ACC112 (cell line): ENCODE measurements around the gene FGD4.

Source experiments
- H2AFZ ChIP-seq: fragments of 200-600 bp; sonication (generic); one replicate; pipeline ENCODE4 v1.6.0; 2017; ENCODE audit warnings: antibody characterized with exemption, low read length; ENCODE audit not compliant: unreplicated experiment
- H3K27ac ChIP-seq: fragments of 200-600 bp; sonication (generic); 2 replicates; pipeline ENCODE4 v1.5.1; 2014; ENCODE audit warnings: low read depth, mild to moderate bottlenecking, antibody characterized with exemption, low read length, moderate library complexity
- H3K27me3 ChIP-seq: fragments of 200-600 bp; sonication (generic); 2 replicates; pipeline ENCODE4 v1.6.1; 2014; ENCODE audit warnings: mild to moderate bottlenecking, antibody characterized with exemption, low read length, moderate library complexity, mixed read lengths; ENCODE audit not compliant: insufficient read depth
- H3K36me3 ChIP-seq: fragments of 200-600 bp; sonication (generic); 2 replicates; pipeline ENCODE4 v1.6.1; 2016; ENCODE audit warnings: mild to moderate bottlenecking, antibody characterized with exemption, low read length, moderate library complexity, mixed read lengths; ENCODE audit not compliant: insufficient read depth
- H3K4me1 ChIP-seq: fragments of 200-600 bp; sonication (generic); one replicate; pipeline ENCODE4 v1.6.1; 2016; ENCODE audit warnings: low read length, mixed read lengths; ENCODE audit not compliant: insufficient read depth, unreplicated experiment, control insufficient read depth
- H3K4me3 ChIP-seq: fragments of 200-600 bp; sonication (generic); 2 replicates; pipeline ENCODE4 v1.5.1; 2014; ENCODE audit warnings: mild to moderate bottlenecking, low read depth, low read length
- H3K79me2 ChIP-seq: fragments of 200-600 bp; sonication (generic); one replicate; pipeline ENCODE4 v1.6.0; 2016; ENCODE audit warnings: low read length; ENCODE audit not compliant: control insufficient read depth, unreplicated experiment, insufficient read depth

FGD4 gene

DNA sequence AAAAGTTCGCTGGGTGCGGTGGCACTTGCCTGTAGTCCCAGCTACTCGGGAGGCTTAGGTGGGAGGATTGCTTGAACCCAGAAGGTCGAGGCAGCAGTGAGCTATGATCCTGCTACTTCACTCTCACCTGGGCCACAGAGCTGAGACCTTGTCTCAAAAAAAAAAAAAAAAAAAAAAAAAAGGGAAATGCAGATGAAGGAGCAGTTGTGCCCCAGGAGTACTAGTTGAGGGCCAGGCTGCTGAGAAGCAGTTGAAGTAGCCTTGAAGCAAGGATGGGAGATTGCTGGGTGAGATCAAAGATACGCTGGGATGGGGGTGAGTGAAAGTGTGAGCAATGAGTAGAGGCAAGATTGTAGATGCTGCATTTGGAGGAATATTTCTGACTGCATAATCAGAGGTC lies 186.3 kb downstream of the FGD4 start:
- Histone ChIP-seq H3K27ac (peak overlapping the region; percentile 21; the same call in 1 of the 2 replicates), H3K79me2 (peaks cover 7% of the 10 kb centered on the region), H3K36me3 (peaks cover 15% of the 10 kb centered on the region), H3K4me3 (peak overlapping the region; percentile 4; the same call in 1 of the 2 replicates), H3K4me1 (peaks cover 40% of the 10 kb centered on the region), H2AFZ (no peak overlapping the region), H3K27me3 (no peaks in the 10 kb centered on the region)

DNA sequence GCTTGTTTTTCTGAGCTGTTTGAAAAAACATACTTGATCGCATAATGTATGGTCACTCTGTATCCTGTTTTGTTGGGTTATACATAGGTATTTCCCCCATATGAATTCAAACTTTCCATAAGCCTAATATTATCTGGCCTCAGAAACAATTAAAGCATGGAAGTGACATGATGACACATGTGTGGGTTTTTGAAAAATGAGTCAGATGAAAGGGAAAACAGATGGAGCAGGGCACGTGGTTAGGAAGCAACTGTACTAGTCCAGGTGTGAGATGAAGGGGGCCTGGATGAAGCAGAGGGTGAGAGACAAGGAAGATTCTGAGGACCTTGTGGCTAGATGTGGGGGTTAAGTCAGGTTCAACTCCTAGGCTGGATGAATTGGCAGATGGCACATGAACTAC lies 187.0 kb downstream of the FGD4 start:
- Histone ChIP-seq H3K4me1 (peaks cover 40% of the 10 kb centered on the region), H3K79me2 (peaks cover 7% of the 10 kb centered on the region), H3K4me3 (peak overlapping the region; percentile 4; the same call in 1 of the 2 replicates), H2AFZ (no peak overlapping the region), H3K27ac (peak overlapping the region; percentile 21; the same call in 1 of the 2 replicates), H3K36me3 (peaks cover 21% of the 10 kb centered on the region), H3K27me3 (no peaks in the 10 kb centered on the region)

DNA sequence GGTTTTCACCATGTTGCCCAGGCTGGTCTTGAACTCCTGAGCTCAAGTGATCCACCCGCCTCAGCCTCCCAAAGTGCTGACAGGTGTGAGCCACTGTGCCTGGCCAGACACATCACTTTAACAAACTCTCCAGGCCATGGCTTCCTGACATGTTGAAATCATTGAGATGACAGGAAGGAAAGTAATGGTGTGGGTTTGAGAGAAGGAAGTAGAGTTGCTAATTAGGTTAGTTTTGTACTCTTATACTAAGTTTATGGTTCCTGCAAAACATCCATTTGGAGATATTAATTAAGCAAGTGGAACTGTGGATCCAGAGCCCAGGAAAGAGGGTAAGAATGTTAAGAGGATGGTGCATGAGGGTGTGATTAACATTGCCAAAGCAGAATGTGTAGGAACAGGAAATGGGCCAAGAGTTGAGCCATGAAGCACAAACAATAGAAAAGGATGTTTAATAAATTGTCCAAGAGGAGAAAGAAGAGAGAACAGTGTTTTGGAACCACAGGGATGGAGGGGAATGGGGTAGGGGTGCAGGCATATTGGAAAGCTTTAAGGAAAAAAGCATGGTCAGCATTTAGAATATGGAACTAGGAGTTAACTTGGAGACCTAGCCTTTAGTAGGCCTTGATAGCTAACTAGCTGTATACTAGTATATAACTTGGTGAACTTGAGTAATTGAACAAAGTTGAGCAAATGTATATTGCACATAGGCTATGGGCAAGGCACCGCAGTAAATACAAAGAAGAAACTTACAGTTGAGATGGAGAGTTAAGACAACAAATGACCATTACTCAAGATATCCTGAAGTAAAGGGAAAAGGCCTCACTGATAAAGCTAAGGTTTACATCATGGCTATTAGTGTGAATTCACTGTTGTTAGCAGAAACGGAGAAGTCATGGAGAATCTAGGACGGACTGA lies 188.5 kb downstream of the FGD4 start:
- H3K27ac ChIP-seq: no peak overlapping the region
- H3K27me3 ChIP-seq: no peaks in the 10 kb centered on the region
- H3K79me2 ChIP-seq: peaks cover 5% of the 10 kb centered on the region
- peaks cover 14% of the 10 kb centered on the region for H3K36me3 ChIP-seq
- H3K4me3 ChIP-seq: no peak overlapping the region
- peaks cover 29% of the 10 kb centered on the region for H3K4me1 ChIP-seq
- no peak overlapping the region for H2AFZ ChIP-seq

DNA sequence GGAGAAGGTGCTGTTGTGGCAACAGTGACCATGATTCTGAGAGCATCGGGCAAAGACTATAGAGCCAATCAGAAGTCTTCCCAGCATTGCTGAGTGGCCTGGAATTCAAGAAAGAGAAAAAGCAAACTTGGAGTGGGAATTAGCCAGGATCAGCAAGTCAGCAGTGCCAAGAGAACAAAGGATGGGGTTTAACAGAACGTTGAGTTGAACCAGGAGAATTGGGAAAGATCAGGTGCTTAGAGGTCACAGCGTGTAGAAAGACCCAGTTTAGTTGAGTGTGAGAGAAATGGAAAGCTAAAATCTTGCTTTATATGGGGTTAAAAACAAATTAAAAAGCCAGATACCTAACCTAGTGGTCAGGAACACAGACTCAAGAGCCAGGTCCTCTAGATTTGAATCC lies 189.2 kb downstream of the FGD4 start:
- Histone ChIP-seq H2AFZ (no peak overlapping the region), H3K27me3 (no peaks in the 10 kb centered on the region), H3K36me3 (peaks cover 14% of the 10 kb centered on the region), H3K79me2 (peaks cover 5% of the 10 kb centered on the region), H3K4me3 (no peak overlapping the region), H3K4me1 (peaks cover 22% of the 10 kb centered on the region), H3K27ac (no peak overlapping the region)

DNA sequence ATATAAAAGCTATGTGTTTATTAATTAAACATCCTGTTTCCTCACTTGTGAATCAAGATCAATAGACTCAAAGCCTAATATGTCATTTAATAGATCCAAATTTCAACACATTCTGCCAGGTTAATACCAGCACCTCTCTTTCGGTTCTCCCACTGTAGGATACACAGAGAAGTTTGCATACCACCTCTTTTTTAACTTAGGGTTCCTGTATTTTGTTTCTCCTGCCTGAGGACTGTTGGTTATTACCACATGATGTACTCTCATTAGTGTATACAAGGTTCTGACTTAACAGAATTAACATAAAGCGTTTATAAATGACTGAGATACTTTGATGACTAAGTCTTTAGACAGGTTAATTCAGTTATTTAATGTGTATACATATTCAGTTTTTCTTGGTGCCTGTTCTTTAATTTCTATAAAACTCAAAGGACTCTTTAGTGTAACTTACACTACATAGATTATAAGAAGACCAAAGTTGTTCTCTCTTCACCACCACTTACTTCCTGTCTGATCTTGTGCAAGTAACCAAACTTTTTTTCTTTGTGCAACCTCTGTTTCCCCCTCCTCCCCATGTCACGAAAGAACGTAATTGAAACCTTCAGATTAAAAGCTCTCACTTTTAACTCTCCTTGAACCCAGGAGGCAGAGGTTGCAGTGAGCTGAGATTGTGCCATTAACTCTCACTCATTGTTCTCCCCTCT lies 190.0 kb downstream of the FGD4 start:
- peaks cover 14% of the 10 kb centered on the region for H3K36me3 ChIP-seq
- H3K79me2 ChIP-seq: peaks cover 5% of the 10 kb centered on the region
- H3K4me1 ChIP-seq: peaks cover 17% of the 10 kb centered on the region
- no peak overlapping the region for H2AFZ ChIP-seq
- H3K27ac ChIP-seq: no peak overlapping the region
- no peak overlapping the region for H3K4me3 ChIP-seq
- no peaks in the 10 kb centered on the region for H3K27me3 ChIP-seq

DNA sequence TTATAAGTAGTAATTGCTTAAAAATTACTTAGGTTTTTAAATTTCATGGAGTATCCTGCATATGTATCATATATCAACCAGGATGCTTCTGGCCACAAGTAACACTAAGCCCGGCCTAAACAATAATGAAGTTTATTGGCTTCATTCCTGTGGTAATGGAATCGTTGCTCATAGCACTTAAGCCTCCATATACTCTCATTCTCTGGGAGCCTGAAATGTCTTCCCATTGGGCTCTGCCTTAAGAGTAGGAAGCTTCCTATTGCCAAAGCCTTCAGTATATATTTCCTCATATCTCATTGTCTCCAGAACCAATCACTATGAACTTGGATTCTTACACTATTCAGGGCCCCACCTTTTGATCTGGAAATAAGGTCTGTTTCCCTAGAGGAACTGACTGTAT lies 195.9 kb downstream of the FGD4 start:
- Histone ChIP-seq H3K27me3 (no peaks in the 10 kb centered on the region), H3K4me3 (no peak overlapping the region), H3K27ac (no peak overlapping the region), H2AFZ (no peak overlapping the region), H3K36me3 (peaks cover 13% of the 10 kb centered on the region; the same call in 1 of the 2 replicates), H3K4me1 (no peaks in the 10 kb centered on the region), H3K79me2 (no peaks in the 10 kb centered on the region)

DNA sequence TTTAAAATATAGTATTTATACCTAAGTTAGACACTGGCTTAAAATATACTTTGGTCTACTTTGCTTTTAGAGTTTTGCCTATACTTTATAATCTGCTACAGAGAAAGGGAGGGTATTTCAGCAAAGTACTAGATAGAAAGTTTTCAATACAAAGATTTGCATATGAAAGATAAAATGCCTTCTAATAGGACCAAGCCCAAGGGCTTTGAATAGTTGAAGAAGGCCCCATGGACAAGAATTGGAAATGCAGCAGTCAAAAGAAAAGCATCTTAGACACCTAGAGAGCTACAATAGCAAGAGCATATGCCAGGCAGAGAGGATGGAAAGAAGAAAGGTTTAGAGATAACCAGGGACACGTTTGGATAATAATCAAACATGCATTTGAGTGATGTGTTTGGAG lies 196.7 kb downstream of the FGD4 start:
- Histone ChIP-seq H3K79me2 (no peaks in the 10 kb centered on the region), H3K36me3 (peaks cover 7% of the 10 kb centered on the region; the same call in 1 of the 2 replicates), H3K4me1 (no peaks in the 10 kb centered on the region), H3K4me3 (no peak overlapping the region), H3K27ac (no peak overlapping the region), H2AFZ (no peak overlapping the region), H3K27me3 (no peaks in the 10 kb centered on the region)

DNA sequence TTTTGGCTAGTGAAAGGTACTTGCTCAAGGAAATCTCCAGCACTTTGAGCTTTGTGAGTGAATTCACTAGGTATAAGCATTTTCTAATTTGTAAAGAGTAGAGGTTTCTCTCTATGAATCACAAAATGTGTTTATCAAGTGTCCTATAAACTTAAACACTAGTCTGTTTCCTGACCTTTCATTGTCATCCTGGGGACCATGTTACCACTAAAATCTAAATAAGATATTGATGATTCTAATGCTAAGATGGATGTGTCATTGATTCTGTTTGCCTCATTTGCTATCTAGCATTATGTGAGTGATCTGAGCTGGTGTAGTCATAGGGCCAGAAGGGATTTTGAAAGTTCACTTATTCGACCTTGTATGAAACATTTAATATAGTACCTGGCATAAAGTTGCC lies 199.3 kb downstream of the FGD4 start:
- Histone ChIP-seq H3K4me1 (no peaks in the 10 kb centered on the region), H3K27me3 (no peaks in the 10 kb centered on the region), H2AFZ (no peak overlapping the region), H3K27ac (no peak overlapping the region), H3K79me2 (no peaks in the 10 kb centered on the region), H3K4me3 (no peak overlapping the region), H3K36me3 (0 out of 2 replicates have a peak, but pooled peaks cover 13% of the 10 kb centered on the region)

DNA sequence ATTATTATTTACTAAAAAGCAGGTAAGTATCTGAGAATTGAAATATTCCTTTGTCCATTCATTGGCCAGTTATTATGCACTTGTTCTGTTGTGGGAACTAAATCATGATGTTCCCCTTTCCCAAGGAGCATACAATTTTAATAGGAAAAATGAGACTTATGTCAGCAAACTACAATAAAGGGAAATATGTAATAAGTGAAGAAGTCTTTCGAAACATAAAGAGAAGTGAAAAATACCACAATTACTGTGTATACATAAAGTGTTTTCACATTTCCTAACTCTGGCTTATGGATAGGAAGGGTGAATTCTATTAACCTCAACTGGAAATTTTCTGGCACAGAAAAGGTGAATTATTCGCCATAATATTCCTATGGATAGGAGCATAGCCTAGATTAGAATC lies 201.3 kb downstream of the FGD4 start:
- H3K27me3 ChIP-seq: no peaks in the 10 kb centered on the region
- peaks cover 7% of the 10 kb centered on the region for H3K4me1 ChIP-seq
- H3K4me3 ChIP-seq: no peak overlapping the region
- H3K79me2 ChIP-seq: peaks cover 6% of the 10 kb centered on the region
- H3K27ac ChIP-seq: no peak overlapping the region
- H3K36me3 ChIP-seq: 0 out of 2 replicates have a peak, but pooled peaks cover 13% of the 10 kb centered on the region
- H2AFZ ChIP-seq: no peak overlapping the region

DNA sequence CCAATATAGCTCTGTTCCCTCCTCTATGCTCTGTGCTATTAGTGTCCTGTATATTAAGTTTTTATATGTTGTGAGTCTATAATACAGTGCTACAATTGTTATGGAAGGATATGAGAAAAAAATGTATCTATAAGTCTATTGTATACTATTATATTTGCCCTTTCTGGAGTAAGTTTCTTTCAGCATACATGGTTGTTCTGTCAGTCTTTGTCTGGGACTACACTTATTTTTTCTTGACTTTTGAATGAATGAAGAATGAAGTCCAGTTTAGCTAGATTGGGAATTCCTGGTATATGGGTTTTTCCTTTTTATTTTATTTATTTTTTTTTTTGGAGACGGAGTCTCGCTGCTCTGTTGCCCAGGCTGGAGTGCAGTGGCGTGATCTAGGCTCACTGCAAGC lies 203.7 kb downstream of the FGD4 start:
- peaks cover 26% of the 10 kb centered on the region for H3K36me3 ChIP-seq
- no peak overlapping the region for H3K27ac ChIP-seq
- H3K4me1 ChIP-seq: peaks cover 7% of the 10 kb centered on the region
- H3K79me2 ChIP-seq: peaks cover 6% of the 10 kb centered on the region
- H3K27me3 ChIP-seq: no peaks in the 10 kb centered on the region
- no peak overlapping the region for H2AFZ ChIP-seq
- no peak overlapping the region for H3K4me3 ChIP-seq
